Tibial nerve (tissue), 4 donors: ENCODE results near the gene MCOLN2.

Experiments used
- CTCF ChIP-seq, 5 experiments: fragments of 200-600 bp in 3 of 5; fragments of 450-650 bp in 2 of 5; sonication (generic) in 3 of 5; IDR thresholded peaks; one replicate each; pipeline ENCODE4 v1.5.1; 2016 to 2019; ENCODE audit warnings: antibody characterized with exemption in 5 of 5, mild to moderate bottlenecking in 3 of 5, moderate library complexity in 2 of 5
- EP300 ChIP-seq, 2 donors: sonication (generic); formaldehyde crosslinking; IDR thresholded peaks; one replicate each; pipeline ENCODE4 v1.6.1; 2017; ENCODE audit warnings: antibody characterized with exemption in 2 of 2, mild to moderate bottlenecking in 1 of 2
- POLR2A ChIP-seq, 2 donors: fragments of 450-650 bp; IDR thresholded peaks; one replicate each; pipeline ENCODE4 v1.6.1; 2017; ENCODE audit warnings: antibody characterized with exemption in 2 of 2, mild to moderate bottlenecking in 2 of 2, moderate library complexity in 2 of 2

DNA sequence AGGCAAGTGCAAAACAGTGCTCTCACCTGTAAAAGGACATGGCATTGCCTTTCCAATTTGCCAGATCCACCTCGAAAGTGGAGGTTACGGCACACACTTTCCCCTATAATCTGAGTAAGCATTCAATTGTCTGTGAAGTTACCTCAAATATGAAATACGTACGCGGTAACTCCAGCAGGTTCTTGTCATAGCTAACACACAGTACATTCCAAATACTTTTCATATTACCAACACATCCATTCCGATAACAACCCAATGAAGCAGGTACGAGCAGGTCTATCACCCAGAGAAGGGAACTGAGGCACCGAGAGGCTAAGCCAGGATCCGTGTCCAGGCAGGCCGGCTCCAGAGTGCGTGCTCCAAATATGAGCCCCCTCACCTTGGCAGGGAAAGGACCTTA is 57.2 kb downstream of the MCOLN2 start:
- TF ChIP-seq CTCF (IDR thresholded peaks at IDR 0.05) = no peak
- TF ChIP-seq EP300 (IDR thresholded peaks at IDR 0.05) = no peak
- TF ChIP-seq POLR2A (IDR thresholded peaks at IDR 0.05) = no peak
